Mesendoderm (in vitro differentiated cells): ENCODE results near the gene FAM3D.

ENCODE experiments used
- DNase-seq: peaks from one replicate; pipeline ENCODE4 v3.0.0; 2013
- H2AK5ac ChIP-seq: 2 replicates; pipeline ENCODE4 v1.6.1; 2013; ENCODE audit warnings: low read length, inconsistent platforms
- H2BK120ac ChIP-seq: 2 replicates; pipeline ENCODE4 v1.6.1; 2013; ENCODE audit warnings: low read depth, mild to moderate bottlenecking, low read length, moderate library complexity, mixed read lengths
- H2BK15ac ChIP-seq: replicated peaks from 2 replicates; pipeline ENCODE4 v1.6.1; 2013; ENCODE audit warnings: low read depth, mild to moderate bottlenecking, moderate library complexity
- H2BK5ac ChIP-seq: 2 replicates; pipeline ENCODE4 v1.6.1; 2013; ENCODE audit warnings: low read length, inconsistent platforms
- H3K18ac ChIP-seq: 2 replicates; pipeline ENCODE4 v1.6.1; 2013; ENCODE audit warnings: mild to moderate bottlenecking, low read length, mixed read lengths
- H3K23ac ChIP-seq: one replicate; pipeline ENCODE4 v1.6.1; 2013; ENCODE audit warnings: low read length
- H3K27ac ChIP-seq: 2 replicates; pipeline ENCODE4 v1.5.1; 2013; ENCODE audit warnings: low read depth, mild to moderate bottlenecking, inconsistent platforms, low read length, moderate library complexity
- H3K27me3 ChIP-seq: 2 replicates; pipeline ENCODE4 v1.6.1; 2013; ENCODE audit warnings: low read length, control low read depth, mild to moderate bottlenecking, inconsistent platforms; ENCODE audit not compliant: insufficient read depth, poor library complexity
- H3K36me3 ChIP-seq: 2 replicates; pipeline ENCODE4 v1.6.1; 2013; ENCODE audit warnings: low read length, inconsistent platforms; ENCODE audit not compliant: control insufficient read depth, insufficient read depth
- H3K4ac ChIP-seq: one replicate; pipeline ENCODE4 v1.6.1; 2013; ENCODE audit warnings: low read depth, mild to moderate bottlenecking, low read length, moderate library complexity
- H3K4me1 ChIP-seq: 2 replicates; pipeline ENCODE4 v1.6.1; 2013; ENCODE audit warnings: low read depth, low read length, inconsistent platforms; ENCODE audit not compliant: control insufficient read depth
- H3K4me2 ChIP-seq: 2 replicates; pipeline ENCODE4 v1.6.1; 2013; ENCODE audit warnings: low read length
- H3K4me3 ChIP-seq: 2 replicates; pipeline ENCODE4 v1.5.1; 2013; ENCODE audit warnings: mild to moderate bottlenecking, low read length
- H3K56ac ChIP-seq: one replicate; pipeline ENCODE4 v1.6.1; 2013; ENCODE audit warnings: low read length
- H3K79me1 ChIP-seq: 2 replicates; pipeline ENCODE4 v1.6.1; 2013; ENCODE audit warnings: low read length, inconsistent platforms
- H3K79me2 ChIP-seq: 2 replicates; pipeline ENCODE4 v1.6.1; 2013; ENCODE audit warnings: mild to moderate bottlenecking, low read length; ENCODE audit not compliant: control insufficient read depth, insufficient read depth
- H3K9ac ChIP-seq: 2 replicates; pipeline ENCODE4 v1.6.1; 2013; ENCODE audit warnings: low read length, inconsistent platforms
- H4K5ac ChIP-seq: one replicate; pipeline ENCODE4 v1.6.1; 2013; ENCODE audit warnings: low read length
- H4K8ac ChIP-seq: one replicate; pipeline ENCODE4 v1.6.1; 2013; ENCODE audit warnings: low read depth, mild to moderate bottlenecking, control low read depth, low read length, moderate library complexity
- WGBS: extraction: QIAGEN DNeasy Blood & Tissue Kit; methylation state at CpG from one replicate; pipeline ENCODE4 v1.1.7; 2013; ENCODE audit warnings: low lambda C conversion rate, missing lambda C conversion rate; ENCODE audit not compliant: insufficient coverage; ENCODE audit errors: extremely low coverage; 5-methylcytosine and 5-hydroxymethylcytosine counted together

Gene FAM3D

DNA sequence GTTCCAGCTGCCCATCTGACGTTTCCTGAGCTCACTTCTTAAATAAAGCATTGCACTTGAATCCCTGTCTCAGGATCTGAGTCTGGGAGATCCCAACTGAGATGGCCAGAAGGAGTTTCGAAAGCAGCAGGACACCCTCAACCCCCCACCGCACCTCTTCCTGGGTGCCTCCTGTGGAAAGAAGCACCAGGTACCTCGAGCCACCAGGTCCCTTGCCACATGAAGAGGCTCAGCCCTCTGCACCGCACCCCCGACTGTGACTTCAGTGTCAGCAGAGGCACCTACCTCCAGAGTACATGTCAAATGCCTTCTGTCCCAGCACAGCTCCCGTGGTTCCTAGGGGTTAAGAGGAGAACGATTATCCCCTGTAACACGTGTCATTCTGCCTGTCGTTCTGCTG lies 26.7 kb downstream of the FAM3D start:
- H2BK5ac ChIP-seq = no peak overlapping the region
- no peak overlapping the region for H4K5ac ChIP-seq
- no peak overlapping the region for H2AK5ac ChIP-seq
- H2BK120ac ChIP-seq = no peak overlapping the region
- WGBS = no CpG with 5 or more reads among the region's 10 CpGs
- H3K4me3 ChIP-seq = no peak overlapping the region
- no peak overlapping the region for H3K9ac ChIP-seq
- H2BK15ac ChIP-seq = no peak overlapping the region
- H3K4me2 ChIP-seq = no peak overlapping the region
- no peaks in the 10 kb centered on the region for H3K4me1 ChIP-seq
- H4K8ac ChIP-seq = no peak overlapping the region
- no peak for DNase-seq
- H3K56ac ChIP-seq = no peak overlapping the region
- no peaks in the 10 kb centered on the region for H3K79me1 ChIP-seq
- no peak overlapping the region for H3K27ac ChIP-seq
- H3K4ac ChIP-seq = no peak overlapping the region
- H3K36me3 ChIP-seq = no peaks in the 10 kb centered on the region
- H3K18ac ChIP-seq = no peak overlapping the region
- H3K79me2 ChIP-seq = no peaks in the 10 kb centered on the region
- no peaks in the 10 kb centered on the region for H3K27me3 ChIP-seq
- H3K23ac ChIP-seq = no peak overlapping the region

- Histone ChIP-seq H3K4ac (no peak overlapping the region), H3K18ac (no peak overlapping the region), H3K79me2 (no peaks in the 10 kb centered on the region), H3K23ac (no peak overlapping the region), H3K27me3 (no peaks in the 10 kb centered on the region), H3K27ac (no peak overlapping the region), H3K9ac (no peak overlapping the region), H3K4me1 (no peaks in the 10 kb centered on the region), H3K4me3 (no peak overlapping the region), H3K36me3 (no peaks in the 10 kb centered on the region), H2AK5ac (no peak overlapping the region), H3K79me1 (no peaks in the 10 kb centered on the region), H2BK5ac (no peak overlapping the region), H4K8ac (no peak overlapping the region), H2BK120ac (no peak overlapping the region), H2BK15ac (no peak overlapping the region), H4K5ac (no peak overlapping the region), H3K56ac (no peak overlapping the region), H3K4me2 (no peak overlapping the region)
- no peak for DNase-seq
- no CpG with 5 or more reads among the region's 4 CpGs for WGBS
These were observed 27.6 kb downstream of the FAM3D start for GRCh38 chr3:58639001-58639400.

GRCh38 chr3:58638591-58638990 lies 28.0 kb downstream of the FAM3D start:
- Histone ChIP-seq H3K9ac (no peak overlapping the region), H4K8ac (no peak overlapping the region), H2BK120ac (no peak overlapping the region), H4K5ac (no peak overlapping the region), H2BK5ac (no peak overlapping the region), H3K79me1 (no peaks in the 10 kb centered on the region), H3K4me2 (no peak overlapping the region), H2BK15ac (no peak overlapping the region), H3K36me3 (no peaks in the 10 kb centered on the region), H3K27ac (no peak overlapping the region), H3K27me3 (no peaks in the 10 kb centered on the region), H3K79me2 (no peaks in the 10 kb centered on the region), H3K56ac (no peak overlapping the region), H3K4ac (no peak overlapping the region), H3K18ac (no peak overlapping the region), H3K4me1 (no peaks in the 10 kb centered on the region), H2AK5ac (no peak overlapping the region), H3K4me3 (no peak overlapping the region), H3K23ac (no peak overlapping the region)
- DNase-seq = no peak
- no CpG with 5 or more reads among the region's 6 CpGs for WGBS

- no peak overlapping the region for H2BK15ac ChIP-seq
- H4K5ac ChIP-seq = no peak overlapping the region
- H3K4me2 ChIP-seq = no peak overlapping the region
- no peak overlapping the region for H3K18ac ChIP-seq
- no CpG with 5 or more reads among the region's 5 CpGs for WGBS
- H3K9ac ChIP-seq = no peak overlapping the region
- no peak overlapping the region for H3K27ac ChIP-seq
- no peak overlapping the region for H2BK5ac ChIP-seq
- H2BK120ac ChIP-seq = no peak overlapping the region
- no peaks in the 10 kb centered on the region for H3K79me1 ChIP-seq
- H3K79me2 ChIP-seq = no peaks in the 10 kb centered on the region
- no peak overlapping the region for H2AK5ac ChIP-seq
- no peak overlapping the region for H4K8ac ChIP-seq
- no peaks in the 10 kb centered on the region for H3K36me3 ChIP-seq
- no peaks in the 10 kb centered on the region for H3K4me1 ChIP-seq
- H3K56ac ChIP-seq = no peak overlapping the region
- no peak overlapping the region for H3K23ac ChIP-seq
- no peak for DNase-seq
- H3K4ac ChIP-seq = no peak overlapping the region
- no peak overlapping the region for H3K4me3 ChIP-seq
- H3K27me3 ChIP-seq = no peaks in the 10 kb centered on the region
These were observed 29.1 kb downstream of the FAM3D start for GRCh38 chr3:58637509-58637908.

- H3K9ac ChIP-seq = no peak overlapping the region
- no peaks in the 10 kb centered on the region for H3K79me1 ChIP-seq
- H4K5ac ChIP-seq = no peak overlapping the region
- no peaks in the 10 kb centered on the region for H3K79me2 ChIP-seq
- no peak overlapping the region for H2AK5ac ChIP-seq
- H3K18ac ChIP-seq = no peak overlapping the region
- H3K23ac ChIP-seq = no peak overlapping the region
- H2BK15ac ChIP-seq = no peak overlapping the region
- no peak overlapping the region for H2BK120ac ChIP-seq
- no peak overlapping the region for H3K56ac ChIP-seq
- H4K8ac ChIP-seq = no peak overlapping the region
- H3K36me3 ChIP-seq = no peaks in the 10 kb centered on the region
- H2BK5ac ChIP-seq = no peak overlapping the region
- no peak for DNase-seq
- no peak overlapping the region for H3K4me3 ChIP-seq
- no peaks in the 10 kb centered on the region for H3K4me1 ChIP-seq
- no peak overlapping the region for H3K27ac ChIP-seq
- no peaks in the 10 kb centered on the region for H3K27me3 ChIP-seq
- H3K4me2 ChIP-seq = no peak overlapping the region
- H3K4ac ChIP-seq = no peak overlapping the region
- WGBS = no CpG with 5 or more reads among the region's 24 CpGs
These were observed 30.9 kb downstream of the FAM3D start for GRCh38 chr3:58635371-58636285.
